Erythroblast (primary cell): ENCODE results near the gene SLC39A11.

Experiments
- GATA1 ChIP-seq: IDR thresholded peaks from 2 replicates; pipeline ENCODE4 v1.6.1; 2011; ENCODE audit warnings: low read depth, mild to moderate bottlenecking, control low read depth, low read length, moderate library complexity
- POLR2A ChIP-seq: IDR thresholded peaks from 2 replicates; pipeline ENCODE4 v1.6.1; 2011; ENCODE audit warnings: mild to moderate bottlenecking, low read length

GRCh38 chr17:73123606-73124320 lies 31.3 kb upstream of the SLC39A11 start:
- TF ChIP-seq POLR2A (no peak), GATA1 (no peak)
